GM12801 (cell line): ENCODE measurements around the gene COL2A1.

Source experiments
- CTCF ChIP-seq: IDR thresholded peaks from one replicate; pipeline ENCODE4 v1.5.1; 2011; ENCODE audit warnings: control low read depth; ENCODE audit not compliant: insufficient read length; ENCODE audit errors: extremely low read depth

COL2A1 gene

DNA sequence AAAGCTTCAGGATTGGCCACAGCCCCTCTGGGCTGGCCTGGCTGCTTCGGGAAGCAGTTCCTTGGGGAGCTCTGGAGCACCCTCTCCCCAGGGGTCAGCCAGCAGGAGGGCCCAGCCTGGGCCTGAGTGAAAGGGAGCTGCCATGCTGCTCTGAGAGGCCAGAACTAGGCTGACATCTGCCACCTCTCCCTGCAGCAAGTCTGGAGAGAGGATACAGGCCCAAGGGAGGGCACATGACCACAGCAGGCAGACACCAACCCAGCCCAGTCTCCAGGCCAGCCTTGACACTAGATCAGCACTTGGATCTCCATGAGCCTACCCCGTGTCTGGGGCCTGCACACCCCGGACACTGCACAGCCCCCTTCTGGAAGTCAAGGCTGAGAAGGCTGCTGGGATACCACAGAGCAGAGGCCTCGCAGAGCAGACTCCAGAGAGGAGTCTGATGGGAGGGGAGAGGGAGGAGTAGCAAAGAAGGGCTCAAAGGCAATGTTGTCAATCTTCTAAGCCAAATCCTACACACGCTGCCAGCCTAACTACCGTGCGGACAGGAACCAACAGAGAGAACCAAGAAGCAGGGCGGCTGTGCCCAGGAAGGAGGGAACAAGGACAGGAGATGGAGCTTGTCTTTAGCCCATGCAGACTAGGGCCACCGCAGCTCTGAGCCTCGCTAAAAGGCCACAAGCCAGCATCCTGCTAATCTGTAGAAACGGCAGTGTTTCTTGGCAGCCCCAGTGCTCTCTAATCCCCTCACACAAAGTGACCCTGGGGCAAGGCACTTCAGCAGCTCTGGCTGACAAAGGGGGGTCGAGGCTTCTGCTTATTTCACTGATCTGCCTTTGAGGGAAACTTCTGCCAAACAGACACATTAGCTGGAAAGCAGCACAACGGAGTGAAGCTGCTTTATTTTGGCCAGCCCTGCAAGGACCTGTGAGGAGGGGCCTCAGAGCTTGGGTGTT is 12.9 kb downstream of the COL2A1 start:
- no peak for TF ChIP-seq CTCF

DNA sequence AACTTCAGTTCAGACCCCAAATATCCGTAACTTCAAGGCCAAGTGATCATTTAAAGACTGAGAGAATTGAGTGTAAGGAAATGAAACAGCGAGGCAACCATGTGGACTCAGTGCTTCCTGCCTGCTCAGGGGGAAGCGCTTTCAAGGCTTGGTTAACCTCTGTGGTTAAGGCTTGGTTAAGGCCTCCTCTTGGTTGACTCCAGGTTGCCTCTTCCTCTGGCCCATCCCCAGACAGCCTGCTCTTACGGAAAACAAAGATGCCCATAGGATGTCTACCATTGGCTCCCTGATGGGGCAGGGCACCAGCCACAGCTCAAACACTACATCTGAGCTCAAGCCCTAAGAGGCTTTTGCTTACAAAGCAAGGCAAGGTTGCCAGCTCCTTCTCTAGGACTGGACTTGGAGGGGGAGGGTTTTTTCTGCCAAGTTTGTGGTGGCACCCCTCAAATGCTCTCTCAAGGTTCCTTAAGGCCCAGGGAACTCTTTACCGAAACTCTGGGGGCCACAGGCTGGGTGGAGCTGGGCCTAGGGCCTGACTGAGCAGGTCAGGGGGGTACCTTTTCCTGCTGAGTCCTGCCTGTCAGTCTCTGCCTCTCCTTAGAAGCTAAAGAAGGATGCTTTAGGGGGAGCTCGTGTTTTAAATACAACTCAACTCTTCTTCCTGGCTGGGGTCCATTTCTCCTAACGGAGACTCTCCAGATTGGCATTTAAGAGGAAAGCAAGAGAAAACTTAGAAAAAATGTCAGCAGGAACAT is 13.7 kb downstream of the COL2A1 start:
- no peak for TF ChIP-seq CTCF

DNA sequence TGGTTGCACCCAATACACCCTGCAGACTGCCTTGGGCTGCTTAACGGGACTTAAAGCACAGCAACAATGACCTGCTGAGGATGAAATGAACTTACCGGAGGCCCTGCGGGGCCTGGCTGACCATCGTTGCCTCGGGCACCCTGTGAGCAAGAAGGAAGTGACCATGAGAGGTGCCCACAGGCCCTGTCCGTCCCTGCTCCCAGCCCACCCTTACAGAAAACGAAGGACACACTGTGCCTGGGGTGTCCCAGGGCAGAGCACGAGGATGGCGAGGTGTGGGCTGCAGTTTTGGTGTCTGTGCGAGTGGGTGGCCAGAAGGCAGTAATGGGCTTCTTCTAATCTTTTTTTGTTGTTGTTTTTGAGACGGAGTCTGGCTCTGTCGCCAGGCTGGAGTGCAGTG is 14.6 kb downstream of the COL2A1 start:
- no peak for TF ChIP-seq CTCF

GRCh38 chr12:47989023-47989417 is 15.3 kb downstream of the COL2A1 start:
- TF ChIP-seq CTCF: no peak

DNA sequence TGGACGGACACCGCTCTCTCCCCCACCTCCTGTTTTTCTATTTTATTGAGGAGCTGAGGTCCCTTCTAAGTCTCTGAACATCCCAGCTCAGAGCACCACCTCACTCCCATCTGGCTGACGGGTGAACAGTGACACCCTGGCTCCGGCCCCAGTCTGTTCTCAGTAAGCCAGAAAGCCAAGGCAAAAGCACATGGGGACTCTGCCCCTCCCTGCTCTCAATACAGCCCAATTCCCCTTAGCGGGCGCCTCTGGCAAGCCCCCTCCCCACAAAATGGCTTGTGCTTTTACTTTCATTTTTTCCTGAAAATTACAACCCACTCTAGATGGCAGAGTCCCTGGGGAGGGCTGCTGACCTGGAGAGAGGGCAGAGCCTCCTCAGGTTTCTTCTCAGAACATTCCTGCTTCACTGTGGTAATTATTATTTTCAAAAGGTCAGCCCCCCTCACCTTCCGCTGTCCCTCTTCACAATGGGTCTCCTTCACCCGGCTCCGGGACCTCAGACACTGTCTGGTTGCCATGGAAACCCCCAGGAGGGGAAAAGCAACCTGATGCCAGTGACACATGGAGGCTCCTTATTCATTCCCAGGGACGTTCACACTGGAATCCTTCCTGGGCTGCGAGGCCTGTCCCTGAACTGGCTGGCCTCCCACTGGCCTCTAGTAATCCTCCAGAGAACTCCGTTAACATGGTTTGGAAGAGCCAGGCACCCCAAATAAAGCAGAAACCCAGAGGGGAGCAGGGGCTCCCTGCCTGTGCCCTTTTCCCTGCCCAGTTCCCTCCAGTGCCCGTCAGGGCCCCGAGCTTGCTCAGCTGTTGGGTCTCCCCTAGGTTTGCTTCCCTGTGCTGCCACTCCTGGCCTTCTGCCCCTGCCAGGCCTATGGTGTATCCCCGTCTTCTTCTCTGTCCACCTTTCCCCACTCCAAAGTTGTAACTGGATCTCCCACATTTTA is 15.9 kb downstream of the COL2A1 start:
- TF ChIP-seq CTCF: no peak

GRCh38 chr12:47987411-47988072 is 16.7 kb downstream of the COL2A1 start:
- no peak for TF ChIP-seq CTCF
